GM12873 (cell line): Measurements from ENCODE around the gene STOM.

ENCODE experiments used
- TF ChIP-seq, protein P1 (sequence below): IDR thresholded peaks from 2 replicates; pipeline ENCODE4 v1.5.1; 2012; ENCODE audit warnings: low read depth, mild to moderate bottlenecking, moderate library complexity, low read length, control low read depth; ENCODE audit not compliant: insufficient read depth; ENCODE audit errors: missing control alignments

STOM gene

DNA sequence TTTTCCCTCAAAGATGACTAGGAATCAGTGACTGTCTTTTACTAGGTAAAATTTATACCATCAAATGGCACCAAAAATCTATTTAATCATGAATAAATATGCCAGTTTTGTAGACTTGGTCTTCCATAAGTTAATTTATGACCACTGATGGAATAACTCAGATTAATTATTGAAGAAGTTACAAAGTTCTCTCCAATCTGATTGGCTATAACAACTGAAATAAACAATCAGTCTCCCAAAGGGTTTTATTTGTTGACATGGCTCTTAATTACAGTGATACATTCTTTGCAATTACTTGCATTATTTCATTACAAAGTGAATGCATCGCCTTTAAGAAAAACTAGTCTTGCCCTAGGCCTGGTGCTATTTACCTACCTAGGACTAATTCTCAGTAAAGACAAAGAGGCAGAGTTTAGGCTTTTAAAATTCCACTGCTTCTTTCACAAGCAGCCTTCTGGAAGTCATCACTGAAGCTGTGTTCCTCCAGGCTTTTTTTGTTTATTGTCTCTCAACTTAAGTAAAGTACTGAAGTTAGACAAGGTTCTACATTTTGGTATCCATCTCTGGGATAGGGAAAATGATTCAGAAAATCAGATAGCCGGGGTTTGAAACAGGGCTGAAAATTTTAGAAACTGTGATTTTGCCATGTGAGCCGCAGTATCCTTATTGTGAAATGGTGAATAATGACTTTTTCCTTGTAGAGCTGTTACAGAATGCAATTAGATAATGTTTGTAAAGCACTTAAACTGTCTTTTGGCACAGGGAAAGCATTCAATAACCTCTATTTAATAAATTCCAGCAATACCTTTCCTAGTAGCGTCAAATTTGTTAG lies 2.5 kb downstream of the STOM start:
- TF ChIP-seq, protein P1, sequence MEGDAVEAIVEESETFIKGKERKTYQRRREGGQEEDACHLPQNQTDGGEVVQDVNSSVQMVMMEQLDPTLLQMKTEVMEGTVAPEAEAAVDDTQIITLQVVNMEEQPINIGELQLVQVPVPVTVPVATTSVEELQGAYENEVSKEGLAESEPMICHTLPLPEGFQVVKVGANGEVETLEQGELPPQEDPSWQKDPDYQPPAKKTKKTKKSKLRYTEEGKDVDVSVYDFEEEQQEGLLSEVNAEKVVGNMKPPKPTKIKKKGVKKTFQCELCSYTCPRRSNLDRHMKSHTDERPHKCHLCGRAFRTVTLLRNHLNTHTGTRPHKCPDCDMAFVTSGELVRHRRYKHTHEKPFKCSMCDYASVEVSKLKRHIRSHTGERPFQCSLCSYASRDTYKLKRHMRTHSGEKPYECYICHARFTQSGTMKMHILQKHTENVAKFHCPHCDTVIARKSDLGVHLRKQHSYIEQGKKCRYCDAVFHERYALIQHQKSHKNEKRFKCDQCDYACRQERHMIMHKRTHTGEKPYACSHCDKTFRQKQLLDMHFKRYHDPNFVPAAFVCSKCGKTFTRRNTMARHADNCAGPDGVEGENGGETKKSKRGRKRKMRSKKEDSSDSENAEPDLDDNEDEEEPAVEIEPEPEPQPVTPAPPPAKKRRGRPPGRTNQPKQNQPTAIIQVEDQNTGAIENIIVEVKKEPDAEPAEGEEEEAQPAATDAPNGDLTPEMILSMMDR = no peak

DNA sequence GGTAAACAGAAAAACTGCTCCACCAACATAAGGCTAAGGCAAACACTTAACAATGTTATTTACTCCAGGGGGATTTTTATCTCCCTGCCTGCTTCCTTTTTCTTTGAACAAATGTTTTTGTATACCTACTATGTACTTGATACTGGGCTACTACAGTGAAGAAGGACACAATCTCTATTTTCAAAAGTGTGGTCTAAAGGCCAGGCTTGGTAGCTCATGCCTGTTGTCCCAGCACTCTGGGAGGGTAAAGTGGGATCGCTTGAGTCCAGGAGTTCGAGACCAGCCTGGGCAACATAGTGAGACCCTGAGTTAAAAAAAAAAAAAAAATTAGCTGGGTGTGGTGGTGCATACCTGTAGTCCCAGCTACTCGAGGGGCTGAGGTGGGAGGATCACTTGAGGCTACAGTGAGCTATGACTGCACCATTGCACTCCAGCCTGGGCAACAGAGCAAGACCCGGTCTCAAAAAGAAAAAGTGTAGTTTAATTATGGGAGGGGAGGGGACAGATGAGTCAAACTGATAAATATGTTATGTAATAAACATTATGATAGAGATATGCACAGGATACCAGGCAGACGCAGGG lies 3.3 kb downstream of the STOM start:
- TF ChIP-seq, protein P1 = no peak

DNA sequence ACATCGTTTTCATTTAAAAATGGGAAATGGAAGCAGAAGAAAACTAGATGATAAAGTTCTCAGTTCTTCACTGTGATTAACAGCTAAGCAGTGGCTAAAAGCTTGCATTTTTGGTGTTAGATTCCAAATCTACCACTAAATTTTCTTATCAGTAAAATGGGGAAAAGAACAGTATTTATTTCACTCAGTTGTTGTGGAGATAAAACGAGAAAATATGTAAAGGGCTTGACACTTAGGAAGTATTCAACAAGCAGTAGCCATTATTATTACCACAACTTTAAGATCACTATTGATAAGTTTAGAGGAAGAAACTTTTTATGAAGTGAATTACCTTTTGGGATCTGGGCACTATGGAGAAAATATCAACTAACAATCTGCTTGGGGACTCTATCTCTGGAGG lies 4.5 kb downstream of the STOM start:
- TF ChIP-seq, protein P1 = no peak

DNA sequence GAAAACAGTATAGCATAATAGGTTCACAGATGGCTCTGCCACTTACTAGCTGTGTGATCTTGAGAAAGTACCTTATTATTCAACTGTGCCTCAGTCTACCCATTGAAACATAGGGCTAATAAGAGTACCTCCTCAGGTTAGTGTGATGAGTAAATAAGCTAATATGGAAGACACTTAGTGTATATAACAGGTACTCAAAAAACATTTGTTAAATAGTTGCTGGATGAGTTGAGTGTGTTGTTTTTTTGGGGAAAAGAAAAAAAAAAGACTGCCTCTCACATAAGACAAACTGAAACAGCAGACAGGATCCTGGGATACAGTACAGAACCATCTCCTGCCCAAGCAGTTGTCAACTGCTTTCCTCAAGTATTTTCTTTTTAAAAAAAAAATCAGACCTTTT lies 5.2 kb downstream of the STOM start:
- TF ChIP-seq, protein P1 = no peak

DNA sequence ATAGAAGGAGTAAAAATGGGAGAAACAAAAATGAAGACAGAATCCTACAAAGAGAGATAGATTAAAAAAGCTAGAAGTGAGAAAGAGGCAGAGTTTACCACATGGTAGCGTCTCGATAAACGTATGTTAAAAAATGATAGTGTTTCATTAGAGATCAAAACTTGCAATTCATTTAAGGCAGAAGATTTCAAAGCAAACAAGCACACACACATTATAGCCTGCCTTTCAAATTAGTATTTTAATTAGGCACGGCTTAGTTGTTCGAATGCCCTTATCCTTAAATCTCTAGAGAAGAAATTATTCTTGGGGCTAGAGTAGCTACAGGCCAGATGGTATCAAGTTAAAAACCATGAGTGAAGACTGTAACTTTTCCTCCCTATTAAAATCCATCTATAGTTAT lies 6.0 kb downstream of the STOM start:
- TF ChIP-seq, protein P1 = no peak

DNA sequence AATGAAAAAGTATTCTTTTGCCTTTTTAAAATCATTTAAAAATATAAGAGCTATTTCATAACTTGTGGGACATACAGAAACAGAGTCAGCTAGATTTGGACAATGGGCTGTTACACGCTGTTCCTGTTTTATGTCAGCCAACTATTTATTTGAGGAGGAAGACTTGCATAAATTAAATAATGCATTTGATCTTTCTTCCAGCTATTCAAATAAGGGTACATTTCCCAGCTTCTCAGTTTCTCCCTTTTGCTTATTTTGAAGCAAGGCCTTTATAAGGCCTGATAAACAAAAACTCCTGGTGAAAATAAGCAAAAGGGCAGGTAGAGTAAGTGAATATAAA lies 6.5 kb downstream of the STOM start:
- TF ChIP-seq, protein P1 = no peak

DNA sequence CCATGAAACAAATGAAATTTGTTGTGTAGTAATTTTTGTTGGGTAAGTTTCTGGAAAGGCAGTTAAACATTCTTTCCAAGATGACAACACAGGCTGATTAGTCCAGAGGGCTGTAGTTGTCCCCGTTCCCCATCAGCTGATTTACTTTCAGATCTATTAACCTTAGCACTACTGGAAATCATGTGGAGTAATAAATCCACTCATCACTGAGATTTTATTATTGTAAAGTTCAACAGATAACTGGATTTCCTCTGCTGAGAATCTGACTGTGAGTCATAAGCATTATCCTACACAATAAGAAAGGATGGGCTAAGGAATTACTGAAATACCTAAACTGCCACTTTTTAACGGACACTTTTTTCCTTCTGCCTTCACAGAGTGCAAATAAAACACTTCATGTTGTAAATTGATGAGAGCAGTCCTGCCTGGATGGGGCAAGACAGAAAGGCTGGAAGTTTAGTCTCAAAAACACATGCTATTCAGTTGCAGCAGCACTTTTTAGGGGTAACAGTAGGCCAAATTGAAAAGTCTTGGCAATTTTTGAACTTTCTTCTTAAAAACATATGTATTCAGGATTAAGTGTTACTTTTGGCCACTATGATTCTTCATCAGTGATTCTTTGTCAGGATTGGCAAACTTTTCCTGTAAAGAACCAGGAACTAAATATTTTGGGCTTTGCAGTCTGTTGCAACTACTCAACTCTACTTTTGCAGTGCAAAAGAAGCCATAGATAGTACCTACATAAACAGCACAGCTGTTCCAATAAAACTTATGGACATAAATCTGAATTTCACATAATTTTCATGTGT lies 7.0 kb downstream of the STOM start:
- TF ChIP-seq, protein P1 = no peak
